HG03025 (cell line): ENCODE measurements around the gene FIGNL2.
"Not testable (repeated sequence)": the region's sequence is repeated elsewhere in the genome, so short reads cannot be mapped to it uniquely, and the experiment has no call there.

Experiments
- ATAC-seq: cut with Tn5 transposase; IDR thresholded peaks from one replicate; pipeline ENCODE4 v1.9.1; 2021; ENCODE audit warnings: mild to moderate bottlenecking, moderate library complexity; ENCODE audit not compliant: unreplicated experiment, low FRiP score

FIGNL2 gene

GRCh38 chr12:51848326-51848727, at the start of gene FIGNL2:
FIGNL2 (minus strand) TSS chr12:51848718; CDS start chr12:51822413, 26,305 bp downstream.
- ATAC-seq = no peak

DNA sequence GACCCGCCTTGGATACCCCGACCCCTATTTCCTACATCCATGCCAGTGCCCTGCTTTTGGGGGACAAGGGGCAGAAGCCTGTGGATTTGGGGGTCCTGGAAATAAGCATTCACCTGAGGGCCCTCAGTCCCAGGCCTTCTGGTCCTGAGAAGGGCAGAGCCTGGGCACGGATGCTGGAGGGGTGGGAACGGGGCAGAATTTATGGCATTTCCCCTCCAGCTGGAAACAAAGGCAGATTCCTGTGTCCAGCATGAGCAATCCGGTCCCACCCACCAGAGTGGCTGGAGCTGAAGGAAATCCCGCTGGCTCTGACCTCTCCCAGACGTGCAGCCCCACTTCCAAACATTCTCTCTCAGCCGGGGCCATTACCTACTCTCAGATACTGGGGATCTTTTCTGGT, 48.7 kb upstream of the FIGNL2 start:
- no peak for ATAC-seq

DNA sequence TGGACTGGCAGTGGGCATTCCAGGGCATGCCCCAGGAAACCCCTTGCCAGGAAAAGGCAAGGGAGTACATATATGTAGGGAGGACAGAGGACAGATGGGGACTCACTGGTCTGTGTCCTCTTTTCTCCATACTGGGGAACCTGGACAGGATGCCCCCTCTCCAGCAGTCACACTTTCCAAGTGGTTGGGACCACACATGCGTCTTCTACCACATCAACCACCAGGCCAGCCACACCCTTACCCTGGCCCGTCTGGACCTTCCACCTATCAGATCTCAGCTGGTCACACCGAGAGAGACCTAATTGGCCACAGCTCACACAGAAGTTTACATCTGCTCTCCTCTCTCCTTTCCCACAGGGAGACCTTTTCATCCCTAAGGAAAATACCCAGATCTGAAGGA, 47.7 kb upstream of the FIGNL2 start:
- no peak for ATAC-seq

DNA sequence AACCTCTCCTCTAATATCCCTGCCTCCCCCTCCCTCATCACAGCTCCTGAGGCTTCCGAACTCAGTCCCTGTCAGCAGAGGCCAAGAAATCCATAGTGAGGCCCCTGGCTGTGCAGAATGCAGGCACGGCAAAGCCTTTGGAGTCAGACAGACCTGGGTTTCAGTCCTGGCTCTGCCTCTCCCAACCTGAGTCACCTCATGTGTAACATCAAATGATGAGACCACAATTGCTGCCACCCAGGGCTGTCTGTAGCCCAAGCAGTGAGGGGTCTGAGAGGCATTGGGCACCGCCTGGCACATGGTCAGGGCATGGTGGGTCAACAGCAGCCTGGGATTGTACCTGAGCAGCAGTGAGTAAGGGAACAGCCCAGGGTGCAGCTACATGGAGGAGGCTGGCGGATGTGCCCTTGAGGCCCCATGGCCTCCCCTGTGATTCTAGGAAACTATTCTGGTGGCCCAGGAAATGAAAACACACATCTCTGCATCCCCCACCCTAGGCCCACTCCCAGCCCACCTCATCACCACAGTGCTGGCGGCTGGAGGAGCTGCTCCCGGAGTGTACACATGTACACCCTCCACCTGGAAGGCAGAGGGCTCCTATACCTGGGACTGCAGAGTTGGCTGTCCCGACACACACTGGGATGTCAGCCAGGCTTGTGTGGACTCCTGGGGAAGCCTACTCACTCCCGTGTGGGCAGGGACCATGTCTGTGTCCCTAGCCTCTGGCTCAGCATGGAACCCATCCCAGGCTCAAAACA, 47.0 kb upstream of the FIGNL2 start:
- ATAC-seq = no peak

GRCh38 chr12:51893786-51894185, 45.3 kb upstream of the FIGNL2 start:
- ATAC-seq = no peak

DNA sequence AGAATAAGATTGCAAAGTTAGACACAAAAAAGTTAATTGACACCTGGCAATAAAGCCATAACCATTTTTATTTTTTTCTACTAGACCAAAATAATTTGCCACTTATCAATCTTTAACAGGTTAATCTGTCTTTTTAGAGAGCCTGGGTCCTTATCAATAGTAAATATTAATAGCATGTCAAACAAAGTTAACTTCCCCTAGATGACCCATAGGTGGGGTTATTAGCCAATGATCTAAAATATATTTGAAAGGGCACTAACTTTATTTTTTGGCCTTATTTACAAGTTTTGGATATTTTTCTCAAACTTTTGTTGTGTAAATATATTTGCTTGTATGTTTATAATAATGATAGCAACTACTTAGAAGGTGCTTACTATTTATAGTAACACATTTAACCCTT, 43.3 kb upstream of the FIGNL2 start:
- ATAC-seq = no peak

DNA sequence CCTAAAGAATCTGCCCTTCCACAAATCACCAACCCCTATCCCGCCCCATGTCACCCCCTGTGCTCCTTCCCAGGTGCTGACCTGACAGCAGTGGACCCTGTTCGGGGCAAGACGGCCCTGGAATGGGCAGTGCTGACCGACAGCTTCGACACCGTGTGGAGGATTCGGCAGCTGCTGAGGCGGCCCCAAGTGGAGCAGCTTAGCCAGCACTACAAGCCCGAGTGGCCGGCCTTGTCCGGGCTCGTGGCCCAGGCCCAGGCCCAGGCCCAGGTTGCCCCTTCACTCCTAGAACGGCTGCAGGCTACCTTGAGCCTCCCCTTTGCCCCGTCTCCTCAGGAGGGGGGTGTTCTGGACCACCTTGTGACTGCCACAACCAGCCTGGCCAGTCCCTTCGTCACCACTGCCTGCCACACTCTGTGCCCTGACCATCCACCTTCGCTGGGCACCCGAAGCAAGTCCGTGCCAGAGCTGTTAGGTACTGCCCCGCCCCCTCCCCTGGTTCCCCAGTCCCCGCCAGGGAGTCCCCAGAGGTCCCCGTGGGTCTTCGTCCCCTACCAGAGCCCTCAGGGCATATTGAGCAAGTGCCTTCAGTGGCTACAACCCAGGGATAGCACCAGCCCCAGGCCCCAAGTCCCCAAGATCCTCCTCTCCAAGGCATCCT, 42.1 kb upstream of the FIGNL2 start:
- ATAC-seq = no peak

GRCh38 chr12:51890133-51890464, 41.6 kb upstream of the FIGNL2 start:
- no peak for ATAC-seq

DNA sequence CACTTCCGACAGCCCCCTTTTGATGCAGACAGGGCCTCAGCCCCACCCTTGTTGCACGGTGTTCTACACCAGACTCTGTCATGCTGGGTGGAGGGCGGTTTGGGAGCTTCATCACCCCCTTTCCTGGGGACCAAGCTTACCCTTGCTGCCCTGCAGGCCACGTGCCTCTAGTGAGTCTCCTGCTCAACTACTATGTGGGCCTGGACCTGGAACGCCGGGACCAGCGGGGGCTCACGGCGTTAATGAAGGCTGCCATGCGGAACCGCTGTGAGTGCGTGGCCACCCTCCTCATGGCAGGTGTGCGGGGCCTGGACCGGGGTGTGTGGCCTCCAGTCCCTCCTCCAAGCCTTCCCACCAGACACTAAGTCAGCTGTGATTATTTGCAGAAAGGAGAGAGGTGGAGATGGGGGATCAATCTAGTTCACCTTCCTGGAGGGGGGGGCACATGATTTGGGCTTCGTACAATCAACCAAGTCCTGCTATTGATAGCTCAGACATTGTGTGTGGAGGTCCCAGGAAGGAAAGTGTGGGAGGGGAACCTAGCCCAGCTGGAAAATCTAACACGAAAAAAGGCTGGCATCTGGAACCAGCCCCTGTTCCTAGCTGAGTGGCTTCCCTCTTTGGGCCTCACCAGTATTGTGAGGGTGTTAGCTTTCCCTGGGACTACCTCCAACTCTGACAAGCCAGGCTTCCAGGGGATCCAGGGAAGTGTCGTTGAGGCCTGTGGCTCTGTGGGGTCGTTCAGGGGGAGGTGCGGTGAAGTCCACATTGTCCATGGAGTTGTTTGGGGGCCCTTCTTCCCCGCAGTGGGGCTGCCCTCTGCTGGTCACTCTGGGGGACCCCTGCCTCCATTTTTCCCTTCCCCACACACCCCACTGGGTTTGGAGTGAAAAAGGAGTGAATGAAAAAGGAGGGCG, 41.0 kb upstream of the FIGNL2 start:
- ATAC-seq = no peak

DNA sequence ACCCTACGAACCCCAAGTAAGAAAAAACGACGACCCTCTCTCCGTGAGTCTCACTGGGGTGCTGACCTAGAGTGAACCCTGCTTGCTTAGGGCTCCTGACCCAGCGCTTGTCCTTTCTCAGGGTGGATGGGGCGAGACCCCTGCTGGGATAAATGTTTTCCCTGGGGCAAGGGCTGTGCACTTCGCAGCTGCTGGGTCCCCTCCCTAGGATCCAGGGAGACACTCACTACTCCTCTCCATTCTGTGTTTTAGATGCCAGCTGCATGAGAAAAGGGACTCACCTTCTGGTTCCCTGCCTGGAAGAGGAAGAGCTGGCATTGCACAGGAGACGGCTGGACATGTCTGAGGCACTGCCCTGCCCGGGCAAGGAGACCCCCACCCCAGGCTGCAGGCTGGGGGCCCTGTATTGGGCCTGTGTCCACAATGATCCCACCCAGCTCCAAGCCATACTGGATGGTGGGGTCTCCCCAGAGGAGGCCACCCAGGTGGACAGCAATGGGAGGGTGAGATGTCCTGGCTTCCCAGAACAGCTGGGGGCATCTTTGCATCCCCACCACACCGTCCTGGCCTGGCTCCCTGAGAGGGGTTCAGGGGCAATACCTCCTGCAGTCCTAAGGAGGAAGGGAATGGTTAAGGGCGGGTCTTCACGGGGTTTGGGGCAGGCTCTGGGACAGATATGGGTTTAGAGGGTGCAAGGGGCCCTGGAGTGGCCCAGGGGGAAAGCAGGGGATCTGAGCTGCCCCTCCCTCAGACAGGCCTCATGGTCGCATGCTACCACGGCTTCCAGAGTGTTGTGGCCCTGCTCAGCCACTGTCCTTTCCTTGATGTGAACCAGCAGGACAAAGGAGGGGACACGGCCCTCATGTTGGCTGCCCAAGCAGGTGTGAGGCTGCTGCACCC, 40.0 kb upstream of the FIGNL2 start:
- ATAC-seq = no peak

DNA sequence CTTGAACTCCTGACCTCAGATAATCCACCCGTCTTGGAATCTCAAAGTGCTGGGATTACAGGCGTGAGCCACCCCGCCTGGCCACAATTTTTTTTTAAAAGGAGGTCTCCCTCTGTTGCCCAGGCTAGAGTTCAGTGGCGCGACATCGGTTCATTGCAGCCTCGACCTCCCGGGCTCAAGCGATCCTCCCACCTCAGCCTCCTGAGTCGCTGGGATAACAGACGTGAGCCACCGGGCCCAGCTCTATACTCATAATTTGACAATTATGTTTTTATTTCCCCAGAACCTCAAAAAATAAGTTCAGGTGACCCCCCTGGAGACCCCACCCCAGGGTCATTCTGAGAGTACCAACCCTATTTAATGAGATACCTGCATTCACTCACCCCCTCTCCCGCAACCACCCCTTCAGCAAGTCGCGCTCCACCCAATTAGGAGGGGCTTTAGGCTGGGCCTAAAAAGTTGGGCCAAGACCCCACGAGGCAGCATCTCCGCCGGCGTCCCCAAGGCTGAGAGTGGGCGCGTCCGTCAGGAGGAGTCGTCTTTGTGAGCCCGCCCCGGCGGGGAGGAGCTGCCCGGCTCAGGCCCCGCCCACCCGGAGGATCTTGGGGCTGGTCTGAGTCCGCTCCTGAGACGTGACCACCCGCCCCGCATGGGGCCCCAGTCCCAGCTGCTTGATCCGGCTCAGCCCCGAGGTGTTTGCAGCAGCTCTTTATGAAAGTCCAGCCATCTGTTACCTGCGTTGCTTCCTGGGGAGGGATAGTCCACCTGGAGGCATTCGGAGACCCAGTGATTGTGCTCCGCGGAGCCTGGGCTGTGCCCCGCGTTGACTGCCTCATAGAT, 39.2 kb upstream of the FIGNL2 start, which contains the start of gene ANKRD33:
Gene ANKRD33, plus strand, starts transcription at position 628 of the 840 bp plus-strand sequence. Its CDS starts 84 bp downstream, at position 712.
- ATAC-seq = no peak

- no peak for ATAC-seq
These were observed 37.6 kb upstream of the FIGNL2 start for GRCh38 chr12:51886021-51886710.

DNA sequence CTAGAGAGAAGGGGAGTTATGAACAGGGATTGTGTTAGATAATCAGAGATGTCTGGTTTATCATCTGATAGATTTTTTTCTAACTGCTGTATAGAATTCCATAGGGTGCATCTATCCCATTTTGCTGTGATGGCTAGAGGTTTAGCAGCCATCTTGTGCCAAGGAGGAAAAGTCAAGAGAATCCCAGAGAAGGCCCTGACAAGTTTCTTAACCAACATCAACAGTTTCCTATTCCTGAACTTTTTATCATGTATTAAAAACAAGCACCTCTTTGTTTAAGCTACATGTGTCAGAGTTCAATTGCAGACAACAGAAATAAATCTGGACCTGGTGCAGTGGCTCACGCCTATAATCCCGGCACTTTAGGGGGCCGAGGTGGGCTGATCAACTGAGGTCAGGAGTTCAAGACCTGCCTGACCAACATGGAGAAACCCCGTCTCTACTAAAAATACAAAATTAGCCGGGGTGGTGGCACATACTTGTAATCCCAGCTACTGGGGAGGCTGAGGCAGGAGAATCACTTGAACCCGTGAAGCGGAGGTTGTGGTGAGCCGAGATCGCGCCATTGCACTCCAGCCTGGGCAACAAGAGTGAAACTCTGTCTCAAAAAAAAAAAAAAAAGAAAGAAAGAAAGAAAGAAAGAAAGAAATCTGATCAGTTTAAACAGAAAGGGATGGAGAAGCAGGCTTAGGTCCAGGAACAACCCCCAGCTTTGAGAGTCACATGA, 36.9 kb upstream of the FIGNL2 start:
- ATAC-seq = not testable (repeated sequence)

- ATAC-seq = no peak
These were observed 36.2 kb upstream of the FIGNL2 start for GRCh38 chr12:51884676-51885229.

- ATAC-seq = no peak
These were observed 35.6 kb upstream of the FIGNL2 start for GRCh38 chr12:51883998-51884675.

DNA sequence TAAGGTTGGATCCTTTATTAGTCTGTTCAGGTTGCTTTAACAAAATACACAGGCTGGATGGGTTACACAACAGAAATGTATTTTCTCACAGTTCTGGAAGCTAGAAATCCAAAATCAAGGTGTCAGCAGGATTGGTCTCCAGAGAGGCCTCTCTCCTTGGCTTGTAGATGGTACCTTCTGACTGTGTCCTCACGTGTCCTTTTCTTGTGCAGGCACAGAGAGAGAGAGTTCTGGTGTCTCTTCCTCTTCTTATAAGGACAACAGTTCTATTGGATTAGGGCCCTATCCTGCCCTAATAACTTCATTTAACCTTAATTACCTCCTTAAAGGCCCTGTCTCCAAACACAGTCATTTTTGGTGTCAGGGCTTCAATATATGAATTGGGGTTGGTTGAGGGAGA, 34.8 kb upstream of the FIGNL2 start:
- ATAC-seq = no peak

DNA sequence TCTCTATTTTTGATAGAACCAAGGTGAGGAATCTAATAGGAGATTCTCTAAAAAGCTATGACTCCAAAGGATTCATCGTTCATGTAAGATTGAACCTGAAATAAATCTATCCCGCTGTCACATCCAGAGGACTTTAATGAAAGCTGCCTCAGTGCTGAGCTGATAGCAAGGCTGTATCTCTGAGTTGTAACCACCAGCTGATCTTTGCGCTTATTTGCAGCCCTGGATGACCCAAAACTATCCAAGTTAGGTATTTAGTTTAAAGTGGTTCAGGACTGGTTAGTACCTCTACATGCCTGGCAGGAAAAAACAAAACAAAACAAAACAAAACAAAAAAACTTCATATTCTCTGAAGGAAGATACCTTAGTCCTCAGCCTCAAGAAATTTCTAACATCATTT, 30.6 kb upstream of the FIGNL2 start:
- no peak for ATAC-seq
